Cerebellar nuclear complex (tissue), 1 donor: Measurements from ENCODE around the gene PLA2G5.
"Not testable (repeated sequence)": the region's sequence is repeated elsewhere in the genome, so short reads cannot be mapped to it uniquely, and the experiment has no call there.

Experiments used
- DNase-seq, 2 experiments: peaks; one replicate each; lab custom pipeline; 2025; lab: John Stamatoyannopoulos, UW

The PLA2G5 gene, protein sequence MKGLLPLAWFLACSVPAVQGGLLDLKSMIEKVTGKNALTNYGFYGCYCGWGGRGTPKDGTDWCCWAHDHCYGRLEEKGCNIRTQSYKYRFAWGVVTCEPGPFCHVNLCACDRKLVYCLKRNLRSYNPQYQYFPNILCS

DNA sequence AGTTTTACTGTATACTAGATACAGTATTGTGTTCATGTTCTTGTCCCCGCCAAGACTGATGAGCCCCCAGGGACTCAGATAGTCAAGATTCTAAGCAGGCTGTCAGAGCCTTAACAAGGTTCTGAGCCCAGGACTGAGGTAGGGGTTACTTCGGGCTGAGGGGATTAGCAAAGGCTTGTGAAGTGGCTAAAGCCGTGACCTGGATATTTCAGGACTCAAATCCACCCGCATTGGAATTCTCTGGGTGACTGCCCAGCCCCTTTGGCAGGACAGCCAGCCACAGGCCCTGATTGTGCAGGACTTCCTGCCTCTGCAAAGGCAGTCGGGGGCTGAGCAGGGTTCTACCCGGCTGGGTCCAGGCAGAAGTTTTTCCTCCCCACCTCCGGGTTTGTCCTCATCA, at the start of gene PLA2G5:
PLA2G5 (plus strand) TSS at position 321 of the 400 bp plus-strand sequence. CDS start 14,637 bp downstream, outside the sequence.
- DNase-seq = no peak

DNA sequence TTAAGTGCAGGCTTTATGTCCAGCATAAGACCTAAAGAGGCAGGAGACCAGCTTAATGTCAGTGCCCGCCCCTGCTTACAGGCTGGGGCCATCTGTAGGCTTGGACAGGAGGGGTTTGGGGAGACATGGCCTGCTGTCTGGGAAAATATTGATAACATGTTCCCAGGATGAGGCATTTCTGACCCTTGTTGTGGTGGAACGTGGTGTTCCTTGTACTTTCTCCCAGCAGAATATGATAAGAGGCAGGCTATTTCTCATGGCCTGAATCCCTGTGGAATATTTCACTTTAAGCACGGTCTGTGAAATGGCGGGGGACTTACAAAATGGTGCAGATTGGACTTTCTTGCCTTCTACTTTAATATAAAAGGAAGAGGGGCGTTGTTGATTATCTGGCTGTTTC, 41.9 kb upstream of the PLA2G5 start:
- DNase-seq = no peak

DNA sequence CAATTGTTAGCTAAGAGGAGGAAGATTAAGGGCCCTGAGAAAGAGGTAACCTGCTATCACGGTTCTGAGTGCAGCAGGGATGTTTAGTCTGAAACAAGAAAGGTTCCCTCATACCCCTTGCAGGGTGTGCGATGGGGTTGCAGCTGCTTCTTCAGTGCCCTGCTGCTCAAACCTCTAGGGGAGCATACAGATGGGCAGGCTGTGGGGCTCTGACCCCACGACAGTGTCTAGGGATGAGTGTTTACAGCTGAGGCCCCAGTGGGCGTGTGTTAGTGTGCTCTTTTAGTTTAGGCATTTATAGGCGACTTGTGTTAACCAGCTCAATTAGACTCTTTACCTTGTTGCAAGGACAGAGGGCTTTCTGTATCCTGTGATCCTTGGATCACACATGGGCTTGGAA, 41.3 kb upstream of the PLA2G5 start:
- no peak for DNase-seq

DNA sequence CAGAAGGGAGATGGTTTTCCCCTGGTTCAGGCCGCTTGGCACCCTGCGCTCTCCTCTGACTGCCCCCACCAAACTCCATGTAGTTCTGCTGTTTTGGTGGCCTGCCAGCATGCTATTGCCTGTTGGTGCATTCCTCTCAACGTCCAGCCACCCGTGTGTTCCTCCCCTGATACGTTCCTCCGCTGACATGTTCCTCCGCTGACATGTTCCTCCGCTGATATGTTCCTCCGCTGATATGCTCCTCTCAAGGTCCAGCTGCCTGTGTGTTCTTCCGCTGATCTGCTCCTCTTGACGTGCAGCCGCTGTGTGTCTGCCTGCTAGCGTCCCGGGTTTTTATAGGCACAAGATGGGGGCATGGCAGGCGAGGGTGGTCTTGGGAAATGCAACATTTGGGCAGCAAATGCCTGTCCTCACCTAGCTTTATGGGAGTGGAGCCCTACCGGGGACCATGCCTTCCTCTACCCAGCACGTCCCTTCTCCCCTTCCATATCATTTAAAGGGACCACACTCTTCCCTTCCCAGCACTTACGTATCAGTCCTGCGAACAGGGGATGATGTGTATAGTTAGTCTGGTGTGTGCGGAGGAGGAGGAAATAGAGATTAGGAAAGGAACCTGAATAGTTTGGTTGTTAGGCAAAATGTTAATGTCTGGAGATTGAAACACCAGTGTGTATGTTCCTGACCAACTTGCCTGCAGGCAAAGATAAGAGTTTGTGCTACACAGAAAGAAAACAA, 40.6 kb upstream of the PLA2G5 start:
- no peak for DNase-seq

DNA sequence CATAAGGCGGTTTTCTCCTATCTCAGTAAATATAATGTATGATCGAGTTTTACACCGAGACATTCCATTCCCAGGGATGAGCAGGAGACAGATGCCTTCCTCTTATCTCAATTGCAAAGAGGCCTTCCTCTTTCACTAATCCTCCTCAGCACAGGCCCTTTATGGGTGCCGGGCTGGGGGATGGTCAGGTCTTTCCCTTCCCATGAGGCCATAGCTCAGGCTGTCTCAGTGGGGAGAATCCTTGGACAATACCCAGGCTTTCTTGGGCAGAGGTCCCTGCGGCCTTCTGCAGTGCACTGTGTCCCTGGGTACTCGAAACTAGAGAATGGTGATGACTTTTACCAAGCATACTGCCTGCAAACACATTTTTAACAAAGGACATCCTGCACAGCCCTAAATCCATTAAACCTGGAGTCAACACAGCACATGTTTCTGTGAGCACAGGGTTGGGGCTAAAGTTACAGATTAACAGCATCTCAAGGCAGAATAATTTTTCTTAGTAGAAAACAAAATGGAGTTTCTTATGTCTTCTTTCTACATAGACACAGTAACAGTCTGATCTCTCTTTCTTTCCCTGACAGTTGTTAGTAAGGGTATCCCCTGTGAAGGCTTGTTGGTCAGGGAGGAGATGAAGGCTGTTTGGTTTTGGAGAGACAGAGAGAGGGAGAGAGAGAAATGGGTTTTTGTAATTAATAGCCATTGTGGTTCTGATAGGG, 39.4 kb upstream of the PLA2G5 start:
- DNase-seq = not testable (repeated sequence)

DNA sequence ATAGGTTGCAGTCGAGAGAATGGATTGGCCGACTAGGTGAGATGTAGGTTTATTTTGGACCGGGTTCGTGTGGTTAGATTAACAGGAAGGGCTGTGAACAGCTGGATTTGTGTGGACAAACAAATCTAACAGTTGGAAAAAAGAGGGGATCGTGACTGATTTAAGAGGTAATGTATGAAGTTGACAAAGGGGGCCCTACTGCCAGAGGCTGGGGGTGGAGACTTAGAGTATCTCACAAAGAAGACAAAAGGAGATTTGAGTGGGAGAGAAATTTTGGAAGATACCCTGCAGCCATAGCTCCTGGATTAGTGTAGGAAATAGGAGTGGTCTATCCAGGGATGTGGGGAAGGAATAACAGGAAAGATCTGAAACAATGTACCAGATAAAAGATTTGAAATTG, 38.8 kb upstream of the PLA2G5 start:
- DNase-seq = no peak

DNA sequence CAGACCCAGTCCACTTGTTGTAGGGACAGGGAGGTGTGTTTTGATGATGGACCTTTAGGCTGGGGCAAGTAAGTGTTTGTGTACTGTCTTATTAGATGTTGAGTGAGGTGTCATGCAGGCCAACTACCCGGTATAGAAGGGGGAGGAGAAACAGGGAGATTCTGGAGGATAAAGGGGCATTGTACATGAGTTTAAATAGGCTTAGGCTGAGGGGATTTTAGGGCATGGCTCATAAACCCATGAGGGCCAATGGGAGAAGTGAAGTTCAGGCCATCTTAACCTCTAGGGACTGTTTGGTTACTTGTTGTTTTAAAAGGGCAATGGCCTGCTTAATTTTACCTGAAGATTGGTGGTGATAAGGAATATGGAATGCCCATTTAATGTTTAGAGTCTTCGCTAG, 38.2 kb upstream of the PLA2G5 start:
- DNase-seq = no peak

DNA sequence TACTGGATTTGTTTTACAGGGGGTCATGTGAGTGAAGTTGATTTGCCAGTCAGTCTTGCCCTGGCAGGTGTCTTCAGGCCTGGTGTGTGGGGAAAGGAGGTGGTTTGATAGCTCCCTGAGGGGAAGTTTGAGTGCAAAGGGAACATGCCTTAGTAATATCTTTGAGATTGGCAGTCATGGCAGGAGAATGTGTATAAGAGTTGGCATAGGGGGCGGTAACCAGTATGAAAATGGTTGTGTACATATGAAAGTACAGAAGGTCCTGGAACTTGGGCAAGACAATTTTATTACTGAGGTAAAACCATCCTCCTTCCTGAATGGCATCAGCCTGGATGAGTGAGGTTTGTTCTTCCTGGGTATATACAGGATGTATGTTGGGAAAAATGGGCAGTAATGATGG, 37.6 kb upstream of the PLA2G5 start:
- no peak for DNase-seq

DNA sequence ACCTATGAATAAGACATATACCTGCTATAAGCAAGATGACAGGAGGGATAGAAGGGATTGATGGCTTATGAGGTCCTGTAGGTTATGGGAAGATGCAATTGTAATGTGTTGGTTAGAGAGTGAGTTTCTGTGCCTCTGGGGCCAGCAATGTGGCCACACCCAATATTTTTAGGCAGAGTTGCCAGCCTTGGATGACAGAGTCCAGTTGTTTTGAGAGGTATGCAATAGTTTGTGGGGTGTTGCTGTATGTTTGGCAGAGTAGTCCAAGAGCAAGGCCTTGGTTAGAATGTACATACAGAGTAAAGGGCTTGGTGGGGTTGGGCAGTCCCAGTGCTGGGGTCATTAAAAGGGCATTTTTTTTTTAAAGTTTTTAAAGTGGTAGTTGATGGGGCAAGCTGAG, 36.6 kb upstream of the PLA2G5 start:
- DNase-seq = no peak

DNA sequence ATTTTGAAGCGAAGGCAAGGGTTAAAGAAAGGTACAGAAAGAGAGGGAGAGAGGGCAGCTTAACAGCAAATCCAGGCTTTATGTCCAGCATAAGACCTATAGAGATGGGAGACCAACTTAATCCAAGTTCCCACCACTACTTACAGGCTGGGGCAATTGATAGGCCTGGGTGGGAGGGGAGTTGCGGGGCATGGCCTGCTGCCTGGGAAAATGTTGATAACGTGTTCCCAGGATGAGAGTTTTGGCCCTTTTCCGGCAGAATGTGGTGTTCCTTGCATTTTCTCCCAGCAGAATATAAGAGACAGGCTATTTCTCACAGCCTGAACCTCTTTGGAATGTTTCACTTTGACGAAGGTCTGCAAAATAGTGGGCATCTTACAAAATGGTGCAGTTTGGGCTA, 34.9 kb upstream of the PLA2G5 start:
- DNase-seq = no peak

DNA sequence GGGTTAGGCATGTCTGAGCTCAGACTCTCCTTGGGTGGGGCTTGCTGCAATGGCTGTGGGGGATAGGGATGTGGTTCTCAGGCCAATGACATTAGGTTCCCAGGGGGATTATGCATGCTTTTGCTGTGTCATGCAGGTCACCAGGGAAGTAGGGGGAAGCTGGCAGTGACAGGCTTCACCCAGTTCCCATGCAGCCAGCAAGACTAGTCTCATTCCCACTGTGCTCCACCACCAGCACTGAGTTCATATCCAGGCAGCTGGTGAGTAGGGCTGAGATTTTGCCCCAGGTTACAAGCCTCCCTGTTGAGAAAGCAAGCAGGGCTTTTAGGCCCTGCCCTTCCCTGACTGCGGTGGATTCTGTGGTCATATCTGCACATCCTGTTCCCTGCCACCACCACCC, 32.1 kb upstream of the PLA2G5 start:
- DNase-seq = no peak

DNA sequence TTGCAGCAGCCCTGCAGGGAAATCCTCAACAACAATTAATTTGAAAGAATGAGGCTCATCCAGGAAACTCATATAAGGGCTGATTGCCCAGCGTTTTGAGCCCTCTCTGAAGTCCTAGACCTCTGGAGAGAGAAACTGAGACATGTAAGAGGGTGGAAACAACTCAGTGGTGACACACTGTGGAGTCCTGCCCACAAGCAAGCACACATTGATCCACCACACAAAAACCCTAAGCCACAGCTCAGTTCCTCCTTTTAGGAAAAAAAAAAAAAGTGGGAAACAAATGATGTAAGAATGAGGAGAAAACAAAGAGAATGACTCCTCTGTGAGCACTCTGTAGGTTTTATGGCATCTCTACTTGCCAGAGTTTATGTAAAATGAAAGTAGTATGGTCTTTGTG, 22.9 kb upstream of the PLA2G5 start:
- DNase-seq = no peak

DNA sequence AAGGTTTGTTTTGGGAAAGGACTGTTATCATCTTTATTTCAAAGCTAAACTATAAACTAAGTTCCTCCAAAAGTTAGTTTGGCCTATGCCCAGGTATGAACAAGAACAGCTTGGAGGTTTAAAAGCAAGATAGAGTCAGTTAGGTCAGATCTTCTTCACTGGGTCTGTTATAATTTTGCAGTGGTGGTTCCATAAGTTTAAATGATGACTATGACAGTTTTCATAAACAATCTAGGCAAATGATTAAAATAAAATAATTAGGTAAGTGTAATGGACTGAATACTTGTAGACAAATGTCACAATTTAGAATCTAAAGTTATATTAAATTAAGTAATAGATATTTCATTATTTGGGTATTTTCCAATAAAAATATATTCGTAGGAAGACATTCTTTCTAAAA, 21.4 kb upstream of the PLA2G5 start:
- DNase-seq = no peak

DNA sequence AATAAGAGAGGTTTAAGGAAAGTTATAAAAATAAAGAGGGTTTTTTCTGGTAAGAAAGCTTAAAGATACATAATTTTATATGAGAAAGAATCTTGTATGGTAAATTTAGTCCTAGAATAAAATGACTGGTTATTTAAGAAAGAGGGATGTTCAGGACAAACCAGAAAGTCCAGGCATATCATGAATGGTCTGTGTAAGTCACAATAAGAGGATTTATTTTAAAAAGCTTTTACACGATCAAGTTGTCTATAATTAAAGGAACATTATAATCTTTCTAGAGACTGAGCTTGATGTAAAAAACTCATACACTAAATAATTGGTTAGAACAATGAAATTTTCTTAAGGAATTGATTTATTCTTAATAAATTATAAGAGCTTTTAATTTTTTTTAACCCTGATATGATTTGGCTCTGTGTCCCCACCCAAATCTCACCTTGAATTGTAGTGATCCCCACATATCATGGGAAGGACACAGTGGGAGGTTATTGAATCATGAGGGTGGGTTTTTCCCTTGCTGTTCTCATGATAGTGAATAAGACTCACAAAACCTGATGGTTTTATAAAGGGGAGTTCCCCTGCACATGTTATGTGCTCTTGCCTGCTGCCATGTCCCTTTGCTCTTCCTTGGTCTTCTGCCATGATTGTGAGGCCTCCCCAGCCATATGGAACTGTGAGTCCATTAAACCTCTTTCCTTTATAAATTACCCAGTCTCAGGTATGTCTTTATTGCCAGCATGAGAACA, 20.8 kb upstream of the PLA2G5 start:
- DNase-seq = not testable (repeated sequence)

DNA sequence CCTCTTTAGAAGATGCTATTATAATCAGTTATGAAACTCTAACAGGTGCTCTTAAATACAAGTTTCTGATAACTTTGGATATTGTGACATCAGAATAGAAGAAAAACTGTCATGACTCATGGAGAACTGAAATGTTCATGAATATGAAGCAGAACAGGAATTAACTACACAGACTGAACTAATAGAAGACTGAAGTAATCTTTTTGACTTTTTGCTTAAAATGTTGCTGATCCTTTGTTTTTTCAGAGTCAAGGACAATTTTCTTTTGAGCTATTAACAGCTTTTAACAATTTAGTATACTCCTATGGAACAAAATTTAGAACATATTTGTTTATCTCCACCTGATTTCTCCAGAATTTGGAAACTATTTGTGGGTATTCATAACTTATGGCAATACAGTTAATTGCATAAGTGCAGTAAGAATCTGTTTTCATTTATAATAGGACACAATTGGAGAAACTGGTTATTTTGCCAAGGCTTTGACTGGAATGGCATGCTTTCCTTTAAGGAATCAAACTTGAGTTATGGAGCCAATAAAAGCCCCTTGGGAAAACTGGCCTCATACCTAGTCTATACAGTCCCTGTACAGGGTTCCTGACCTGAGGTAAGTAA, 18.7 kb upstream of the PLA2G5 start:
- no peak for DNase-seq

DNA sequence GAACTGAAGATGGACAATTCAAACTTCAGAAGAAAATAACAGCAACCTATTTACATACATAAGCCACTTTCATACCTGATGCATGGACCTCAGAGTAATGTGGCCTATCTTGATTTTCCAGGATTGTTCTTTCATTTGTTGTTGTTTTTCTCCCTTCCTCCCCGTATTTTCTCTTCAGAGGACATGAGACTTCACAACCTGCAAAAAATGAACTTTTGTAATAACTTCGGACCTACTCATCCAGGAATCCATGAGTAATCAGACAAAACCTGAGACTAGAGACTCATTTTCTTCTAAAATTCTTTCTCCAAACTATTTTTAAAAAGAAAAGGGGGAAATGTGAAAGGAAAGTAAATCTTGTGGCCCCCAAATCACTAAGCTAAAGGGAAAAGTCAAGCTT, 17.6 kb upstream of the PLA2G5 start:
- DNase-seq = no peak

DNA sequence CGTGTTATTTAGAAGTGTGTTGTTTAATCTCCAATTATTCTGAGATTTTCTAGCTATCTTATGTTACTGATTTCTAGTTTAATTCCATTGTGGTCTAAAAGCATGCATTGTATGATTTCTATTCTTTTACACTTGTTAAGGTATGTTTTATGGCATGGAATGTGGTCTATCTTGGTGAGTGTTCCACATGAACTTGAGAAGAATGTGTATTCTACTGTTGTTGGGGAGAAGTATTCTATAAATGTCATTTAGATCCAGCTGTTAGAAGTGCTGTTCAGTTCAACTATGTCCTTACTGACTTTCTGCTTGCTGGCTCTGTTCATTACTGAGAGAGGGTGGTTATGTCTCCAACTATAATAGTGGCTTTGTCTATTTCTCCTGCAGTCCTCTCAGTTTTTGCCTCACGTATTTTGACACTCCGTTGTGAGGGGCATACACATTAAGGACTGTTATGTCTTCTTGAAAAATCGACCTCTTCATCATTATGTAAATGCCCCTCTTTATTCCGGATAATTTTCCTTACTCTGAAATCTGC, 12.0 kb upstream of the PLA2G5 start:
- no peak for DNase-seq

DNA sequence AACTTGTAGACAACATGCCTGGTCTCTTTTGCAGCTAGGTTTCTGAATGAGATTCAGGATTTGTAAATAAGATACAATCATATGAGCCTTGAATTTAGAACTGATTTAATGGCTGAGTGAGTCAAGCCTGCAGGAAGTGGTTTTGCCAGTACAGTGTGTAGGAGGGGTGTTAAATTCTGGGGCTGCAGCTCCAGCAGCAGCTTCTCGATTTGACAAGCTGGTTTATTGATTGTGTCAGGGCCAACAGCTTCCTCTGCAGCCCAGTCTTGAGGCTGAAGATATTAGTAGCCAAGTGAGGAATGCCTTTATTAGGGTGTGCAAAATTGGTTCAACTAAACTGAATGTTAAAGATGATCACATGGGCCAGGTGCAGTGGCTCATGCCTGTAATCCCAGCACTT, 11.5 kb upstream of the PLA2G5 start:
- DNase-seq = no peak

DNA sequence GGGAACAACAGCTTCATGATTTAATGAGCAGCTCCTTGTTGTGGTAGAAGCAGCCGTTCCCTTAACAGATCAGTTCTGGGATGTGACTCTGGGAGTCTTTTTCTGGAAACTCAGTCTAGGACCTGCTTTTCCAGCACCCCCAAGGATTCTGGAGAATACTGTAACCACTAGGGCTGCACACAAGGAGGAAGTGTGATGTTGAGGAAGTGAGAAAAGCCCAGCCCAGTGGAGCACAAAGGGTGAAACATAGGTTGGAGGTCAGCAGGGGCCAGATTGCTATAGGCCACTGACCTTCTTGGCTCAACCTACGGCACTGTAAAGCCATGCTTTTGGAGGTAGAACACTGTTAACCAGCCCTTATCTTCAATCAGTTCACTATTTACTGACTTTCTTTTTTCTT, 10.1 kb upstream of the PLA2G5 start:
- no peak for DNase-seq

DNA sequence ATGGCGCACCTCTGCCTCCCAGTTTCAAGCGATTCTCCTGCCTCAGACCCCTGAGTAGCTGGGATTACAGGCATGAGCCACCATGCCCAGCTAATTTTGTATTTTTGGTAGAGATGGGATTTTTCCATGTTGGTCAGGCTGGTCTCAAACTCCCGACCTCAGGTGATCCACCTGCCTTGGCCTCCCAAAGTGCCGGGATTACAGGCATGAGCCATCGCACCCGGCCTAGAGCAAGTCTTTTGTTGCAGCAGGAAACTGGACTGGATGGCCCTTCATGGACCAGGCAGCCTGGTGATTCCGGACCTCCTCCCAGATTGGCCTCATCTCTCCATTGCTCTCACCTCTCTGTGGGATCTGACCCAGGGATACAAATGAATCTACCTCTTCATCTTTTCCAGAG, 9.2 kb upstream of the PLA2G5 start:
- not testable (repeated sequence) for DNase-seq

DNA sequence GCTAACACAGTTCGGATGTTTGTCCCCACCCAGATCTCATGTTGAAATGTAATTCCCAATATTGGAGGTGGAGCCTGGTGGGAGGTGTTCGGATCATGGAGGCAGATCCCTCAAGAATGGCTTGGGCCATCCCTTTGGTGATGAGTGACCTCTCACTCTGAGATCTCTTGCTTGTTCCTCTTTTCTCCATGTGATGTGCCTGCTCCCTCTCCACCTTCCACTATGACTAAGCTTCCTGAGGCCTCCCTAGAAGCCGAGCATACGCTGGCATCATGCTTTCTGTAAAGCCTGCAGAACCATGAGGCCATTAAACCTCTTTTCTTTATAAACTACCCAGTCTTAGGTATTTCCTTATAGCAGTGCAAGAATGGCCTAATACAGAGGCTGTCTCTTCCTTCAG, 8.1 kb upstream of the PLA2G5 start:
- DNase-seq = no peak

DNA sequence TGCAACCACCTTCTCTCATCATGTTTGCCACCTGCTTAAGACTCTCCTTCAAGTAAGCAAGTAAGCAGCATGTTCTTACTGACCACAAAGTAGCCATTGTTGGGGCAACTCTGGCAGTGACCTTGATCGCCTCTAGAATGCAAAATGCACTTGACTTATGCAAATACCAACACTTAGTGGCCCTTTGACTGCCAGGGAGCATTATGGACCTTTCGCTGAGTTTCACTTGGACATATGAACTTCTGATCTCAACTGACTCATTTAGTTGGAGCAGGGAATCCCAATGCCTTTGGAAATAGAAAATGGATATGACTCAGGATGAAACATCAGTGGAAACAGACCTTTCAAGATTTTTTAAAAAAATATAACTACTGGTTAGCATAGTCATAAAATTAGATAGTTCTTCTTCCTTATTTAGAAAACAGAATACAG, 6.1 kb upstream of the PLA2G5 start:
- DNase-seq = no peak
